Adrenal gland (tissue), 12 donors: Measurements from ENCODE around the gene ITGA1. TPM values are rescaled to one million over a fixed set of nuclear protein-coding genes. Genes with fewer than 3 reads are reported as not detected.

Experiments
- DNase-seq, 7 donors: peaks; one replicate each; pipeline ENCODE4 v3.0.0-alpha.2; 2019 to 2020
- H3K27ac ChIP-seq, 5 donors: fragments of 200-600 bp; sonication (generic) in 4 of 5; 1 replicate in 3 of 5; 2 replicates in 2 of 5; pipeline versions ENCODE4 v1.5.1 to v1.8.0; 2016 to 2020; ENCODE audit warnings: mild to moderate bottlenecking in 1 of 5
- H3K27me3 ChIP-seq: fragments of 200-600 bp; 2 replicates; pipeline ENCODE4 v1.8.0; 2021
- H3K36me3 ChIP-seq, 2 donors: fragments of 200-600 bp; replicated peaks in 1 of 2; 1 replicate in 1 of 2; 2 replicates in 1 of 2; pipeline versions ENCODE4 v1.5.1 to v1.8.0; 2018 to 2022
- H3K4me1 ChIP-seq, 2 donors: fragments of 200-600 bp; replicated peaks in 1 of 2; 1 replicate in 1 of 2; 2 replicates in 1 of 2; pipeline versions ENCODE4 v1.5.1 to v1.8.0; 2018 to 2021
- H3K4me3 ChIP-seq, 4 donors: fragments of 200-600 bp; sonication (generic) in 3 of 4; one replicate each; pipeline ENCODE4 v1.5.1; 2016 to 2018
- H3K9me3 ChIP-seq, 3 donors: fragments of 200-600 bp; sonication (generic) in 1 of 3; replicated peaks in 1 of 3; 1 replicate in 2 of 3; 2 replicates in 1 of 3; pipeline versions ENCODE4 v1.5.1 to v1.8.0; 2016 to 2021
- CTCF ChIP-seq, 6 experiments: fragments of 450-650 bp in 4 of 6; fragments of 200-600 bp in 2 of 6; sonication (generic) in 1 of 6; IDR thresholded peaks; 1 replicate in 5 of 6; 2 replicates in 1 of 6; pipeline versions ENCODE4 v1.5.1 to v1.8.0; 2016 to 2021; ENCODE audit warnings: antibody characterized with exemption in 6 of 6, mild to moderate bottlenecking in 2 of 6, moderate library complexity in 1 of 6
- POLR2A ChIP-seq, 2 donors: fragments of 450-650 bp; IDR thresholded peaks; one replicate each; pipeline ENCODE4 v1.6.1; 2017; ENCODE audit warnings: antibody characterized with exemption in 2 of 2, mild to moderate bottlenecking in 2 of 2, moderate library complexity in 1 of 2
- WGBS, 4 donors: extraction: QIAGEN DNeasy Blood & Tissue Kit in 2 of 4; methylation state at CpG; one replicate each; pipeline versions ENCODE4 v1.1.5 to v1.1.7; 2013 to 2017; 5-methylcytosine and 5-hydroxymethylcytosine counted together
- intact Hi-C, 2 donors: fragments of 100-400 bp; cut with DNase I; formaldehyde crosslinking; loops; one replicate each; pipeline versions ENCODE4 v1.14.1 to v1.15.0; 2022 to 2023
- polyA plus RNA-seq, 3 donors: library from polyadenylated mRNA; stranded (reverse); fragments of 200-250 nt in 2 of 3; fragments of 350-450 nt in 1 of 3; fragmentation: Illumina TruSeq in 1 of 3; extraction: RNeasy Lipid Tissue Mini Kit (QIAGEN cat#74804) in 1 of 3; gene quantifications; one replicate each; pipeline ENCODE4 v1.2.3, GENCODE V29; 2013 to 2014
- total RNA-seq, 9 donors: library from RNA; depleted of rRNA in 4 of 9; stranded (reverse); fragments of >200 nt in 4 of 9; fragments of 120-200 nt in 1 of 9; fragmentation: NEBNext Ultra II Directional in 1 of 9; extraction: Animal tissue kit (Norgen Biotek cat#: 25700) in 1 of 9; gene quantifications; one replicate each; pipeline versions ENCODE4 v1.1.0 to v1.2.4, GENCODE V29; 2013 to 2023
- donor health status: healthy with polysubstance abuse.
- donor health status: Bipolar disorder and iron deficiency.
- donor health status: DM: yes; HTN: yes; CAD: no.
- donor health status: DM: no; HTN: no; CAD: no.
- donor health status: DM: no; HTN: no; CAD: no.
- donor health status: DM: yes; HTN: yes; CAD: no.

ITGA1 gene
- total and polyA plus RNA-seq, 12 donors: 30.0 to 371 (median 149) TPM

GRCh38 chr5:52943285-52943684 is 155.6 kb downstream of the ITGA1 start:
- WGBS, 4 donors: 94 to 100% (median 97%) methylated on average over 2 of the region's 2 CpGs; no CpG with 5 or more reads in 1 of the 4 donors
- peaks cover 0 to 35% of the 10 kb centered on the region in 2 donors for H3K36me3 ChIP-seq
- DNase-seq: no peak
- peaks cover 6 to 33% of the 10 kb centered on the region in 2 donors for H3K4me1 ChIP-seq
- no peak overlapping the region for H3K4me3 ChIP-seq
- no peaks in the 10 kb centered on the region for H3K9me3 ChIP-seq
- intact Hi-C loops: no loop called here
- no peak overlapping the region for H3K27ac ChIP-seq
- TF ChIP-seq CTCF (IDR thresholded peaks at IDR 0.05): peak in 1 of 6 experiments; percentile 17
- no peak for TF ChIP-seq POLR2A (IDR thresholded peaks at IDR 0.05)
- H3K27me3 ChIP-seq: no peaks in the 10 kb centered on the region

- Histone ChIP-seq H3K4me3 (no peak overlapping the region), H3K4me1 (peaks cover 6 to 38% of the 10 kb centered on the region in 2 donors), H3K27me3 (no peaks in the 10 kb centered on the region), H3K27ac (peak overlapping the region in 1 of 5 donors; percentile 14), H3K36me3 (peaks cover 0 to 30% of the 10 kb centered on the region in 2 donors), H3K9me3 (no peaks in the 10 kb centered on the region)
- intact Hi-C loops: no loop called here
- DNase-seq: no peak
- TF ChIP-seq CTCF (IDR thresholded peaks at IDR 0.05) (no peak), POLR2A (IDR thresholded peaks at IDR 0.05) (no peak)
- WGBS, 4 donors: 90 to 98% (median 95%) methylated on average over 6 to 7 of the region's 7 CpGs
These were observed 156.1 kb downstream of the ITGA1 start for GRCh38 chr5:52943808-52944207.

GRCh38 chr5:52945040-52945439 is 157.3 kb downstream of the ITGA1 start:
- Histone ChIP-seq H3K4me1 (peaks cover 6 to 39% of the 10 kb centered on the region in 2 donors), H3K9me3 (no peaks in the 10 kb centered on the region), H3K36me3 (peaks cover 0 to 28% of the 10 kb centered on the region in 2 donors), H3K27me3 (no peaks in the 10 kb centered on the region), H3K27ac (peak overlapping the region in 2 of 5 donors; percentile 17 to 53), H3K4me3 (peak overlapping the region in 2 of 4 donors; percentile 10 to 47)
- intact Hi-C loops: no loop called here
- TF ChIP-seq CTCF (IDR thresholded peaks at IDR 0.05): no peak
- no peak for TF ChIP-seq POLR2A (IDR thresholded peaks at IDR 0.05)
- 5 to 17% (median 8%) methylated on average over 4 of the region's 4 CpGs for WGBS, 4 donors
- no peak for DNase-seq

GRCh38 chr5:52947208-52947607 is 159.5 kb downstream of the ITGA1 start:
- no peak overlapping the region for H3K27ac ChIP-seq
- H3K36me3 ChIP-seq: peaks cover 0 to 17% of the 10 kb centered on the region in 2 donors
- WGBS, 4 donors: 53 to 60% (median 58%) methylated on average over 4 of the region's 4 CpGs
- H3K4me3 ChIP-seq: no peak overlapping the region
- peaks cover 6 to 39% of the 10 kb centered on the region in 2 donors for H3K4me1 ChIP-seq
- H3K27me3 ChIP-seq: no peaks in the 10 kb centered on the region
- H3K9me3 ChIP-seq: no peaks in the 10 kb centered on the region
- intact Hi-C loops: no loop called here
- TF ChIP-seq CTCF (IDR thresholded peaks at IDR 0.05) (no peak), POLR2A (IDR thresholded peaks at IDR 0.05) (no peak)
- DNase-seq: no peak
